NCI-H1092 treated with DMSO at 0.1 percent for 48 hours (cell line): ENCODE measurements around the gene FCHO1.

ENCODE experiments used
- DNase-seq: peaks from one replicate; lab custom pipeline; 2025; lab: John Stamatoyannopoulos, UW

Gene FCHO1

DNA sequence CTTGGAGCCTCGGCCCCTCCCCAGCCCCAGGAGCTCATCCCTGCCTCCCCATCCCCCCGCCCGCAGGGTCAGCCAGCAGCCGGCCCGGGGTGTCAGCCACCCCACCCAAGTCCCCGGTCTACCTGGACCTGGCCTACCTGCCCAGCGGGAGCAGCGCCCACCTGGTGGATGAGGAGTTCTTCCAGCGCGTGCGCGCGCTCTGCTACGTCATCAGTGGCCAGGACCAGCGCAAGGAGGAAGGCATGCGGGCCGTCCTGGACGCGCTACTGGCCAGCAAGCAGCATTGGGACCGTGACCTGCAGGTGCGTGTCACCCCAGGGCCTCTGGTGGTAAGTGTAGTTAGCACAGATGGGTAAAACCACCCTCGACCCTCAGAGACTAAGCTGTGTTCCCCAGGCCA is 18.1 kb upstream of the FCHO1 start:
- DNase-seq, result no peak

DNA sequence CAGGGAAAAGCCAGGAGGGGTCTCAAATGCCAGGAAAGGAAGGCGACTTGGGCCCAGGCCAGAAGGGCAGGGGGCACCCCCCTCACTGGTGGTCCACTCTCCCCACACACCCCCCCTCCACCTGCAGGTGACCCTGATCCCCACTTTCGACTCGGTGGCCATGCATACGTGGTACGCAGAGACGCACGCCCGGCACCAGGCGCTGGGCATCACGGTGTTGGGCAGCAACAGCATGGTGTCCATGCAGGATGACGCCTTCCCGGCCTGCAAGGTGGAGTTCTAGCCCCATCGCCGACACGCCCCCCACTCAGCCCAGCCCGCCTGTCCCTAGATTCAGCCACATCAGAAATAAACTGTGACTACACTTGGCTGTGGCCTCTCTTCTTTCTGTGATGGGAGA is 17.1 kb upstream of the FCHO1 start:
- DNase-seq, result no peak

- no peak for DNase-seq
Observed at GRCh38 chr19:17735410-17735809, 15.9 kb upstream of the FCHO1 start.

DNA sequence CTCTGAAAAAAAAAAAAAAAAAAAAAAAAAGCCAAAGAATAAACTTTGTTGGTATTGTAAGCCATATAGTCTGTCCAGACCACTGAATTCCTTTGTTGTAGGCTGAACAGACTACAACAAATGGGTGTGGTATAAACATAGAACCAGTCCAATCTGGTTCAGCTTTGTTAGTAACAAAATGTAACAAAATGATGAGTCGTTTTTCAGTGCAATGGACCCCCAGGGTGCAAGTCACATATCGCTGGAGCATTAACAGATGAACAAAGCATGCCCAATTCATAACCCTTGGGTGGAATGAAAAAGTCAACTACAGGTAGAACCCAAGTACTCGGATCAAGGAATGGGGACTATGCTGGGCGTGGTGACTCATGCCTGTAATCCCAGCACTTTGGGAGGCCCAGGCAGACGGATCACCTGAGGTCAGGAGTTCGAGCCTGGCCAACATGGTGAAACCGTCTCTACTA is 13.6 kb upstream of the FCHO1 start:
- no peak for DNase-seq

DNA sequence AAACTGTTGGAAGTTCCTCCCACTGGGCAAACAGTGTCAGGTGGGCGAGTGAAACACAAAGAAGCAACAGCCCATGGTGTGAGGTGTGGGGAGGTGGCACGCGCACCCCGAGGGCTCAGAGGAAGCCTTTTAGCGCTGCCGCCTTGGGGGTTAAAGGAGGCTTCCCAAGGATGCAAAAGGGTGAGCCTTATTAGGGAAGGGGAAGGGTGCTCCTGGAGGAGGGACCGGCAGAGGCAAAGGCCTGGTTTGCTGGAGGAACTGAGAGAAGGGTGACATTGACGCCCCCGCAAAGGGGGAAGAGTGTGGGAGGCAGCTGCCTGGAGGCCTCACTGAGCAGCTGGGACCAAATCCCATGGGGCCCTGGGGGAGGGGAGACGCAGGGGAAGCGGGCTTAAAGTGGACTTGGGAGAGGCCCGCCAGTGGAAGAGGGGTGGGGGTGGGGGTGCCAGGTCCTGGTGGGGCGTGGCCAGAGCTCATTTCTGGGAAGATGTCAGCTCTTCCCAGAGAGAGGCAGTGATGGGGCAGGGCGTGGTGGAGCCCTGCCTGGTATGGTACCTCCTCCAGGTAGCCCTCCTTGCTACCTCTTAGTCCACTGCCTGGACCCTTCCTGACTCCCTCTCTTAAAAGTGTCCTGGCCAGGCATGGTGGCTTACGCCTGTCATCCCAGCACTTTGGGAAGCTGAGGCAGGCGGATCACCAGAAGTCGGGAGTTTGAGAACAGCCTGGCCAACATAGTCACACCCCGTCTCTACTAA is 12.0 kb upstream of the FCHO1 start:
- DNase-seq, result peak; percentile 50

DNA sequence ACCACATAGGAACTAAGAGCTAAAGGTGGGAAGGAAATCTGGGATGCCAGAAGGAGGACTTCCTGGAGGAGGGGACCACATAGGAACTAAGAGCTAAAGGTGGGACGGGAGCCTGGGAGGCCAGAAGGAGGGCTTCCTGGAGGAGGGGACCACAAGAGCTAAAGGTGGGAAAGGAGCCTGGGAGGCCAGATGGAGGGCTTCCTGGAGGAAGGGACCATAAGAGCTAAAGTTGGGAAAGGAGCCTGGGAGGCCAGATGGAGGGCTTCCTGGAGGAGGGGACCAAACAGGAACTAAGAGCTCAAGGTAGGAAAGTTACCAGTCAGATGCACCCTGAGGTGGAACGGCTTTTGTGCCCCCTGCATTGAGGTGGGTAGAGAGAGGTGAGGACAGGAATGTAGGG is 9.8 kb upstream of the FCHO1 start:
- no peak for DNase-seq

DNA sequence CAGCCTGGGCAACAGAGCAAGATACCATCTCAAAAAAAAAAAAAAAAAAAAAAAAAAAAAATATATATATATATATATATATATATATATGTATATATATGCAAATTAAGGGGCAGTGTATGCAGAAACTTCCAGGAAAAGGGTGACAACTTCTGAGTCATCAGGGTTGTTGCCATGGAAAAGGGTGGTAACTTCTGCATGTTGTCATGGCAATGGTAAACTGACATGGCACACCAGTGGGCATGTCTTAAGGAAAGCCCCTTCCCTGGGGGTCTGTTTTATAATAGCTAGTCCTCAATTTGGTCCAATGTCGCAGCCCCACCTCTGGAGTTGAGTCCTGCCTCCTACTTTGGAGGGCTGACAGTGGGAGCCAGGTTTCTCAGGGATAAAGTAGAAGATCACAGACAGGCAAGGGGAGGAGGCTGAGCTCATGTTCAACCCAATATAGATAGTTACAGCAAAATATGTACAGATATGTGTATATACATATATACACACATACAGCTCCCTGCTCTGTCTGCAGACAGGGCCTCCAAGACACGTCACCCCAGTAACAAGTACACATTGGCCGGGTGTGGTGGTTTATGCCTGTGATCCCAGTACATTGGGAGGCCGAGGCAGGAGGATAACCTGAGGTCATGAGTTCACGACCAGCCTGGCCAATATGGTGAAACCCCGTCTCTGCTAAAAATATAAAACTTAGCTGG is 7.2 kb upstream of the FCHO1 start:
- DNase-seq, result no peak

DNA sequence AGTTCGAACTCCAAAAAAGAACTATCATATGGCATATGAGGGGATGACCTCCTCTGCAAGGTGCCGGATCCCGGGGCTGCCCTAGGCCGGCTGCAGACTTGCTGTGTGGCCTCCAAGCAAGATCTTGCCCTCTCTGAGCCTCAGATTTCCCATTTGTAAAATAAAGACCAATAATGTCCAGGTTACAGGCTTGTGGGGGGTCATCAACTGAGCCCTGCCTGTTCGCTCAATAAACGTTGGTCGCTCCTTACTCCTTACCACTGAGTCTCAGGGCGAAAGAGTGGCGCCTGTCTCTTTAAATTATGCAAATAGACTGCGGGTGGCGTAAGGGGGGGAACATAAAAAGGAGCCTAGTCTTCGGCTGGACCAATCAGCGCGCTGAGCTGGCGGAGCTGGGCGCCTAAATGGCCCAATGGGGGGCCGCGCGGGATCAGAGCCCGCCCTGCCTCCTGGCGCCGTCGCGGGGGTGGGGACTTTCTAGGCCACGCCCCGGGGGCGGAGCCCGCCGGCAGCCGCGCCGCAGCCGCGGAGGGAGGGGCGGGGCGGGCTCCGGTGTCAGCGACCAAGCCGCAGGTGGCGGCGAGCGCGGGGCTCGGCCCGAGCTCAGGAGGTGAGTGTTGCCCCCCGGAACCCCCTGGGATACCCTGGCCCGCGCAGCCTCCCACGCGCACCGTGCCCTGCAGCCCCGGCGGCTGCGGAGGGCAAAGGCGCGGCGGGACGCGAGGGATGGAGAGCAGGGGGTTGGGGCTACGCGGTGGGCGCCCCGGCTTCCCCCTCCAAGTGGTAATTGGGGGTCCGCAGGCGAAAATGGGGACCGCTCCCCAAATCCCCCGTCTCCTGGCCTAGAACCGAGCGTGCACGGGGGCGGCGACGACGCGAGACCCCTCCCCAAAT is 3.8 kb upstream of the FCHO1 start:
- peak; percentile 91 for DNase-seq

- DNase-seq, result no peak
Observed at GRCh38 chr19:17748884-17749638, 2.2 kb upstream of the FCHO1 start.

DNA sequence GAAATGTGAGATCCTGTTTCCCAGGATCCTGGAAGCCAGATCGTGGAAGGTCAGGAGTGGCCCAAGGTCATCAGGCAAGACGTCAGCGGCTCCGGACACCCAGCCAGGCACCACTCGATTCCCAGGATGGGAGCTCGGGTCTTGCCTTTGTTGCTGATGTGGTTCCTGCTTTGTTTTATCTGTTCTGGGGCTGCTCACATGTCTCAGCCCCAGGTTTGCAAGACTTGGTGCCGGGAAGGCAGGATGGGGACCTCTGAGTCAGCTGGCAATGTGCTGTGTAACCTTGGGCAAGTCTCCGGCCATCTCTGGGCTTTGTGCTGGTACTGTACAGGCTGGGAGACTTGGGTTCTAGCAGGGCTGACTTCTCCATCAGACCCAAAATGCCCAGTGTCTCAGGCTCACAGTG is 1.4 kb upstream of the FCHO1 start:
- no peak for DNase-seq

DNA sequence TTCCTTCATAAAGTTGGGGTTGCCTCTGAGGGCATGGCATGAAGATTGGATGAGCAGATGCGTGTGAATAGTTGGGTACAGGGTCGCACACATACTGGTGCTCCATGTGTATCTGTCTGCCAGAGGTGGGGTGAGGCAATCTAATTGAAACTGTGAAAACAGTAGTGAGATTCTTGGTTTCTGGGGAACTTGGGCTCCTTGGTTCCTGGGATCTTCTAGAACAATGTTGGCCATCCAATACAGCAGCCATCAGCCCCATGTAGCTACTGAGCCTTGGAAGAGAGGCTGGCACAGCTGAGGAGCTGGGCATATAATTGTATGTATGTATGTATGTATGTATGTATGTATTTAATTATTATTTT is 616 bp downstream of the FCHO1 start:
- no peak for DNase-seq

DNA sequence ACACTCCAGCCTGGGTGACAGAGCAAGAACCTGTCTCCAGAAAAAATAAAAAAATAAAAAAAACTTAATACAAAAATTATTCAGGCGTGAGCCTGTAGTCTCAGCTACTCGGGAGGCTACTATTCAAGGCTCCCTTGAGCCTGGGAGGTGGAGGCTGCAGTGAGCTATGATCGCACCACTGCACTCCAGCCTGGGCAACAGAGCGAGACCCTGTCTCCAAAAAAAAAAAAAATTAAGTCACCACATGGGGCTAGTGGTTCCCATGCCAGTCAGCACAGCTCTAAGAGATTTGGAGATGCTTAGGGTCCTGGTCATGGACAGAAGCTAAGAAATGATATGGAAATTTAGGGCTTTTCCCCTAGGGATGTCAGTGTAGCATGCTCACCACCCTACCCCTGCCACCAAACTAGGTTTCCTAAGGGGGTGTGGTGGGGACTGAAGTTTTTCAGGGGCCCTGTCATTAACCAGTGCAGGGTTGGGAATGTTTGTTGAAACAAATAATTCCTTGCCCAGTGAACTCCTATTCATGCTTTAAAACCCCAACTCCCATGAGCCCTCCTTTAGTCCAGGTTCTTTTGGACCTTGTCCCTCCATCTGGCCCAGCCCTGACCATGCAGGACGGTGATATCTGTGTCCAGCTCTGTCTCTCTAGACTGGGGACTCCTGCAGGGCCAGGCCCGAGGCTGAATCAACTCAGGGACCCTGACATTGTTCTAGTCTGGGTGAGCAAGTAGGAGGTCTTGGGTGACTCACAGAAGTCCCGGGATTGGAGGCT is 1.8 kb downstream of the FCHO1 start:
- DNase-seq, result no peak

- no peak for DNase-seq
Observed at GRCh38 chr19:17753976-17754375, 2.7 kb downstream of the FCHO1 start.

GRCh38 chr19:17754634-17755442 is 3.6 kb downstream of the FCHO1 start:
- no peak for DNase-seq

DNA sequence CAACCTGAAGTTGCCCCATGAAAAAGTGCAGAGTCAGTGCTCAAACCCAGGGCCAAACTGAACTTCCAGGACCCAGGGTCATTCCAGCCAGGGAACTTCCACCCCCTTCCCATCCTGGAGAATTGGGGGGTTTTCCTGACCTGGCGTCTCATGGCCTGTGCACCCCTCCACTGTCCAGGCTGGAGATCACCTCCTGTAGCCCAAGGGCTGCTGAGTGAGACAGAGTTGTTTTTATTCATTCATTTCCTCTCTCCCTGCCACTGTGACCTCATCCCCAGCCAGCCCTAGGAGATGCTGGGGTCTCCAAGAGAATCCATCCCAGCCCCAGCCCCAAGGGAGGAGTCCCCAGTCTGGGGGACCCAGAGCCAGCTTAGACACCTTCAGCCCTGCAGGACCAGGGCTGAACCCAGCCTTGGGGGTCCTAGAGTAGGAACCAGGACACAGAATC is 4.2 kb downstream of the FCHO1 start:
- DNase-seq, result no peak

- peak; percentile 82 for DNase-seq
Observed at GRCh38 chr19:17755977-17756670, 4.8 kb downstream of the FCHO1 start.

- DNase-seq, result peak; percentile 89
Observed at GRCh38 chr19:17757125-17757524, 5.8 kb downstream of the FCHO1 start.

GRCh38 chr19:17758515-17758914 is 7.2 kb downstream of the FCHO1 start:
- DNase-seq, result no peak

DNA sequence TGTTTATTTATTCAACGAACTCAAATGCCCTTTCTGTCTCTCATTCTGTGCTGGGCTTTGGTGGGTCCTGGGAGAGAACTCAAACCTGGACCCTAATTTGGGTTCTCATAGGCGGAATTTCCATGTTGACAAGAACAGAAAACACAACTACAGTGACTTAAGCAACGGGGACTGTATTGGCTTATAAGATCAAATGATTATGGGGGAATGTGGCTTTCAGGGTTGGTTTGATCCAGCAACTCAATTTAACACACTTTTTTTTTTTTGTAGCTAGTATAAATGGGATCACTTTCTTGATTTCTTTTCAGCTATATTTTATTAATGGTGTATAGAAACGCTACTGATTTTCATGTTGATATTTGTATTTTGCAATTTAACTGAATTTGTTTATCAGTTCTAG is 9.9 kb downstream of the FCHO1 start:
- DNase-seq, result no peak
